ENCODE data around the gene ADGRE3.

The ADGRE3 gene

DNA sequence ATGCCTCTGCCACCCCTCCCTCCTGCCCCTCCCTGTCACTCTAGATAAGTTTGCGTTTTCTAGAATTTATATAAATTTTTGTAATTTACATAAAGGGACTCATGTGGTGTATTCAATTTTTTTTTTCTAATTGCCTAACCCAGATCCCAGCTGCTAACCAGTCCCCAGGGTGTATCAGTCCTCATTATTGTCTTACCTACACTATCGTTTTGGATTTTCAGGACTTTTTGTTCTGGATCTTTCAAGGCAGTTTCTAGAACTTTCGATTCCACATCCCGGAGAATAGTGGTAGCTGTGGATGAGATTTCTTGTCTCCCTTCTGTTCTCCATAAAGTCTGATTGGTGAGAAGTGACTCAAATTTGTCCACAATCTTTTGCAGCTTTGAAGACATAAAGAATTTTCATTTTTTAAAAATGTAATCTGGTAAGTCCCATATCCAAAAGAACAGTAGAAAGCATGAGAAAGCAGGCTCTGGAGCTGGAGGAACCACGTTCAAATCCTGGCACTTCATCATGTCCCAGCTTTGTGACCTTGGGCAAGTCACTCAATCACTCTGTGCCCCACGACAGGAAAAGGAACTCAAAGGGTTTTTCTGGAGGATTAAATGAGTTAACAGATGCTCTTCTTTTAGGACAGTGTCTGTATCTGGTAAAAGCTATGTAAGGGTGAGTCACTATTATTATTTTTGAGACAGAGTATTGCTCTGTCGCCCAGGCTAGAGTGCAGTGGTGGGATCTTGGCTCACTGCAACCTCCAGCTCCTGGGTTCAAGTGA is 19.7 kb downstream of the ADGRE3 start:
- TF ChIP-seq, protein P1, sequence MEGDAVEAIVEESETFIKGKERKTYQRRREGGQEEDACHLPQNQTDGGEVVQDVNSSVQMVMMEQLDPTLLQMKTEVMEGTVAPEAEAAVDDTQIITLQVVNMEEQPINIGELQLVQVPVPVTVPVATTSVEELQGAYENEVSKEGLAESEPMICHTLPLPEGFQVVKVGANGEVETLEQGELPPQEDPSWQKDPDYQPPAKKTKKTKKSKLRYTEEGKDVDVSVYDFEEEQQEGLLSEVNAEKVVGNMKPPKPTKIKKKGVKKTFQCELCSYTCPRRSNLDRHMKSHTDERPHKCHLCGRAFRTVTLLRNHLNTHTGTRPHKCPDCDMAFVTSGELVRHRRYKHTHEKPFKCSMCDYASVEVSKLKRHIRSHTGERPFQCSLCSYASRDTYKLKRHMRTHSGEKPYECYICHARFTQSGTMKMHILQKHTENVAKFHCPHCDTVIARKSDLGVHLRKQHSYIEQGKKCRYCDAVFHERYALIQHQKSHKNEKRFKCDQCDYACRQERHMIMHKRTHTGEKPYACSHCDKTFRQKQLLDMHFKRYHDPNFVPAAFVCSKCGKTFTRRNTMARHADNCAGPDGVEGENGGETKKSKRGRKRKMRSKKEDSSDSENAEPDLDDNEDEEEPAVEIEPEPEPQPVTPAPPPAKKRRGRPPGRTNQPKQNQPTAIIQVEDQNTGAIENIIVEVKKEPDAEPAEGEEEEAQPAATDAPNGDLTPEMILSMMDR (IDR thresholded peaks at IDR 0.05; ENCODE audit: insufficient read depth, low read depth, low read length, missing control alignments): no peak
- no peak overlapping the region for H3K4me3 ChIP-seq (ENCODE audit: low read length)
- no peak for DNase-seq (ENCODE audit: low read depth)

DNA sequence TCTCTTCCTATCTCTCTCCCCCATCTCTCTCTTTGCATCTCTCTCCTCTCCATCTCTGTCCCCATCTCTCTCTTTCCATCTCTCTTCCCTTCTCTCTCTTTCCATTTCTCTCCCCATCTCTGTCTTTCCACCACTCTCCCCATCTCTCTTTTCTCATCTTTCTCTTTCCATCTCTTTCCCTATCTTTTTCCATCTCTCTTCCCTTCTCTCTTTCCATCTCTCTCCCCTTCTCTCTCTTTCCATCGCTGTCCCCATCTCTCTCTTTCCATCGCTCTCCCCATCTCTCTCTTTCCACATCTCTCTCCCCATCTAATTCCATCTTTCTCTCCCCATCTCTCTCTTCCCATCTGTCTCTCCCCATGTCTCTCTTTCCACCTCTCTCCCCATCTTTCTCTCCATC is 24.5 kb downstream of the ADGRE3 start:
- TF ChIP-seq, protein P1 (IDR thresholded peaks at IDR 0.05; ENCODE audit: insufficient read depth, low read depth, low read length, missing control alignments): no peak
- DNase-seq (ENCODE audit: low read depth): no peak
- no peak overlapping the region for H3K4me3 ChIP-seq (ENCODE audit: low read length)

DNA sequence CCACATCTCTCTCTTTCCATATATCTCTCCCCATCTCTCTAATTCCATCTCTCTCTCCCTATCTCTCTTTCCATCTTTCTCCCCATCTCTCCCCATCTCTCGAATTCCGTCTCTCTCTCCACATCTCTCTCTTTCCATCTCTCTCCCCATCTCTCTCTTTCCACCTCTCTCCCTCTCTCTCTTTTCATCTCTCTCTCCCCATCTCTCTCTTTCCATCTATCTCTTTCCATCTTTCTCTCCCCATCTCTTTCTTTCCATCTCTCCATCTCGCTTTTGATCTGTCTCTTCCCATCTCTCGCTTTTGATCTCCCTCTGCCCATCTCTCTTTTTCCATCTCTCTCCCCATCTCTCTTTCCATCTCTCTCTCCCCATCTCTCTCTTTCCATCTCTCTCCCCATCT is 25.6 kb downstream of the ADGRE3 start:
- no peak for DNase-seq (ENCODE audit: low read depth)
- no peak overlapping the region for H3K4me3 ChIP-seq (ENCODE audit: low read length)
- TF ChIP-seq, protein P1 (IDR thresholded peaks at IDR 0.05; ENCODE audit: insufficient read depth, low read depth, low read length, missing control alignments): no peak

DNA sequence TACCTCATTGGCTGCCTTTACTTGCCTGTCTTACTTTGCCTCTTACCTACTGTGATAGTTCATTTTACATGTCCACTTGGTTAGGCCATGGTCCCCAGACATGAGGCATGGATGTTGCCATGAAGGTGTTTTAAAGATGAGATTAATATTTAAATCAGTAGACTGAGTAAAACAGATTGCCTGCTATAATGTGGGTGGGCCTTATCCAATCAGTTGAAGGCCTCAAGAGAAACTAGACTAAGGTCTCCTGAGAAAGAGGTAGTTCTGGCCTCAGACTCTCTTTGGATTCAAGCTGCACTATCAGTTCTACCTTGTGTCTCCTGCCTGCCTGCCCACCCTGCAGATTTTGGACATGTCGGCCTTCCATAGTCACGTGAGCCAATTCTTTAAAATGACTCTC is 26.1 kb downstream of the ADGRE3 start:
- TF ChIP-seq, protein P1 (IDR thresholded peaks at IDR 0.05; ENCODE audit: insufficient read depth, low read depth, low read length, missing control alignments): no peak
- no peak overlapping the region for H3K4me3 ChIP-seq (ENCODE audit: low read length)
- DNase-seq (ENCODE audit: low read depth): no peak

DNA sequence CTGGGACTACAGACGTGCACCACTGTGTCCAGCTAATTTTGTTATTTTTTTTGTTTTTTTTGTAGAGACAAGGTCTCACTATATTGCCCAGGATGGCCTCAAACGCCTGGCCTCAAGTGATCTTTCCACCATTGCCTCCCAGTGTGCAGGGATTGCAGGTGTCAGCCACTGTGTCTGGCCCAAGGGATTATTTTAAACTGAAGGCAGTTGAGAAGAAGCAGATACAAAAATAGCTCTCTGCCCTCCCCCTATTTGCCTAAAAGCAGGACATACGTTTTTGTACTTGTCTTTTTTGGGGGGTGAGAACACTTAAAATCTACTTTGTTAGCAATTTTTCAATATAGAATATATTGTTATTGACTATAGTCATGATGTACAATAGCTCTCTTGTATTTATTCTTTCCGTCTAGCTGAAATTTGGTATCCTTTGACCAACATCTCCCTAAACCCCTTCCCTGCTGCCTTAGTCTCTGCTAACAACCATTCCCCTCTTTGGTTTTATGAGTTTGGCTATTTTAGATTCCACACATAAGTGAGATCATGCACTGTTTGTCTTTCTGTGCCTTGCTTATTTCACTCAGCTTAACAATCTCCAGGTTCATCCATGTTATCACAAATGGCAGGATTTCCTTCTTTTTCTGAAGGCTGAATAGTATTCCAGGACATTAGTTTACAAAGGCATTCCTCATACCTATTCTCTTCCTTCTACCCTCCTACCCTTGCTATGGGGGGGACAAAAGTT is 34.9 kb downstream of the ADGRE3 start:
- no peak overlapping the region for H3K4me3 ChIP-seq (ENCODE audit: low read length)
- TF ChIP-seq, protein P1 (IDR thresholded peaks at IDR 0.05; ENCODE audit: insufficient read depth, low read depth, low read length, missing control alignments): no peak
- DNase-seq (ENCODE audit: low read depth): no peak

DNA sequence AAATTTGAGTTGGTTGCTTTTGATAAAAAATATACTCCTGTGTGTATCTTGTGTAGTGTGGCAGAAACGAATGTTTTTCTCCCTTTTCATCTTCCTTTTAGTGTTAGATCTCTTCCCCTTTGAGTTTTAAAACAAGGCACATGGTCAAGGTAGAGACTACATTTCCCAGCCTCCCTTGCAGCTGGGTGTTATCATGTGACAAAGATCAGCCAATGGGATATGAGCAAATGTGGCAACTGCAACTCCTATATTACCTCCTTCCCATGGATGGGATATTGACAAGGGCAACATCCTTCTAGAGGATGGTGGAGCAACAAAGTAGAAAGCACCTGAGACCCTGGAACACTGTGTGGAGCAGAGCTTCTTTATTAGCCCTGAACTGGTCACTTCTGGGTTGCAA is 42.4 kb downstream of the ADGRE3 start:
- TF ChIP-seq, protein P1 (IDR thresholded peaks at IDR 0.05; ENCODE audit: insufficient read depth, low read depth, low read length, missing control alignments): no peak
- no peak overlapping the region for H3K4me3 ChIP-seq (ENCODE audit: low read length)
- peak; percentile 17 for DNase-seq (ENCODE audit: low read depth)

Measured in epithelial cell of esophagus (primary cell).